ENCODE data around the gene DISP3.

The DISP3 gene

DNA sequence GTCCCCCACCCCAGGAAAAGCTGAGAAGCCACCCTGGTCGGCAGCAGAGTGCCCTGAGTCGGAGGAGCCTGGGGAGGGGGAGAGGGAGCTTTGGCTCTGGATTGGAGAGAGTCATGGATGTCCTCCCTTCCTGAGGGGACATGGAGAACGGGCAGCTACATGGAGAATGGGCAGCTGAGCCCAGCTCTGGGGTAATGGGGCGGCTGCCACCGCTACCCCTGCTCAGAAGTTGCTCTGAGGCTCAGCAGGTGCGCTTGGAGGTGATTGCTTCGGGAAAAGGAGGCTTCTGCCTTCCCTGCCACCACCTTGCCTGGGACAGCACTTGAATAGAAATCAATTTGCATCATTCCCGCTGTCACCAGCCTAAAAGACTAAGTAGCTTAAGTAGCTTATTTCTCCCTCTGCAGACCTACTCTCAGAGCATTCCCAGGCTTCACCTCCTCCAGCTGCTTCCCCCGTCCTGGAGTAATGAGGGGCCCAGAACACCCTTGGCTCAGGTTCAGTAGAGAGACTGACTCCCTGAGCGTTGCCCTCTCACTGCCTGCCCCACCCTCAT lies 8.3 kb downstream of the DISP3 start:
- DNase-seq (ENCODE audit: insufficient read length, low spot score), result no peak
- TF ChIP-seq POLR2A (IDR thresholded peaks at IDR 0.05; ENCODE audit: low read depth, low read length), result no peak
- FAIRE-seq, result no peak

DNA sequence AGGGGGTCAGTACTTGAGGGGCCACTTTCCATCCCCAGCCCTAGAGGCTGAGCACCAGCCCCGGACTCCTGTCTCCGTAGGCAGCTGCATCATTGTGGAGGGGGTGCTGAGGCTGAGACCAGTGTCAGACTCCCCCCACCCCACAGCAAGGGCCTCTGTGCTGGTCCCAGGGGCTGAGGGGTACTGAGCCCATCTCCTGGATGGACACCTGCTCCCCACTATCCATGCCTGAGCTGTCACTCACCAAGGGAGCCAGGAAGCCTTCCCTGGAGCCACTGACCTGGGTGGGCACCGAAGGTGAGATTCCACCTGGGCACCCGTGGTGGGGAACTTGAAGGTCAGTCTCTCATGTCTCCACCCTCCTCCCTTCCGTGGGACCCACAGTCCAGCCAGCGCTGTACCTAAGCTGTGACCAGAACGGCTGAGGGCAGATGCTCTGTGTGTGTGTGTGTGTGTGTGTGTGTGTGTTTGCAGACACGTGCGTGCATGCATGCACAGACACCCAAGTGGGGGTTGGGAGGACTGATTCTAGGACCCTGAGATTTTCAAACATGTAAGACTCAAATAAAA lies 9.3 kb downstream of the DISP3 start:
- no peak for TF ChIP-seq POLR2A (IDR thresholded peaks at IDR 0.05; ENCODE audit: low read depth, low read length)
- no peak for FAIRE-seq
- DNase-seq (ENCODE audit: insufficient read length, low spot score), result no peak

DNA sequence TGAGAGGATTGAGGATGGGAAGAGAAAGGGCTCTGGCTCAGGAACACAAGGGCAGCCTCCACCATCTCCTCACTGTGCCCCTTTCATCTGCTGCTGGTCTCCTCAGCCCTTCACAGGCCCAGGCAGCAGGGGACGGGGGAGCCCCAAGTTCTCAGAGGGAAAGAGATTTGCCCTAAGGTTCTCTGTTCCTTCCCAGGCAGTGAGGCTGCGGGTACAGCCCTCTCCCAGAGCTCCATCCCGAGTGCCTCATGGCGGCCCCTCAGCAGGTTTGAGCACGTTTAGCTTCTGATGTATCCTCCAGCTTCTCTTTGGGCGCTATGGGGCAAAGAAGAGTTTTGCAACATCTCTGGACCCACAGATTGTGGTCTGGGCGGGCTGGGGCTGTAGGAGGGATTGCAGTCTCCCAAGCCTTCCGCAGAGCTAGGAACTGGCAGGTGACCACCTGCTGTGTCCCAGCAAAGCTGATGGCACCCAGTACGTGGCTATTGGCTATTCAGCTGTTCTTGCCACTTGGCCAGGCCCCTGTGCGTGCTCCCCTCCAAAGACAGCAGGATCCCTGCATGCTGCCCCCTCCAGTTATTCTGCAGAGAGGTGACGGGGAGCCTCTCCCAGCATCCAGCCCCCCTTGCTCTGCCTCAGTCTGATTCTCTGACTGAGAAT lies 10.1 kb downstream of the DISP3 start:
- no peak for TF ChIP-seq POLR2A (IDR thresholded peaks at IDR 0.05; ENCODE audit: low read depth, low read length)
- DNase-seq (ENCODE audit: insufficient read length, low spot score) (no peak), FAIRE-seq (no peak)

- DNase-seq (ENCODE audit: insufficient read length, low spot score) (no peak), FAIRE-seq (no peak)
- TF ChIP-seq POLR2A (IDR thresholded peaks at IDR 0.05; ENCODE audit: low read depth, low read length), result no peak
These were observed 13.3 kb downstream of the DISP3 start for GRCh38 chr1:11492235-11492634.

DNA sequence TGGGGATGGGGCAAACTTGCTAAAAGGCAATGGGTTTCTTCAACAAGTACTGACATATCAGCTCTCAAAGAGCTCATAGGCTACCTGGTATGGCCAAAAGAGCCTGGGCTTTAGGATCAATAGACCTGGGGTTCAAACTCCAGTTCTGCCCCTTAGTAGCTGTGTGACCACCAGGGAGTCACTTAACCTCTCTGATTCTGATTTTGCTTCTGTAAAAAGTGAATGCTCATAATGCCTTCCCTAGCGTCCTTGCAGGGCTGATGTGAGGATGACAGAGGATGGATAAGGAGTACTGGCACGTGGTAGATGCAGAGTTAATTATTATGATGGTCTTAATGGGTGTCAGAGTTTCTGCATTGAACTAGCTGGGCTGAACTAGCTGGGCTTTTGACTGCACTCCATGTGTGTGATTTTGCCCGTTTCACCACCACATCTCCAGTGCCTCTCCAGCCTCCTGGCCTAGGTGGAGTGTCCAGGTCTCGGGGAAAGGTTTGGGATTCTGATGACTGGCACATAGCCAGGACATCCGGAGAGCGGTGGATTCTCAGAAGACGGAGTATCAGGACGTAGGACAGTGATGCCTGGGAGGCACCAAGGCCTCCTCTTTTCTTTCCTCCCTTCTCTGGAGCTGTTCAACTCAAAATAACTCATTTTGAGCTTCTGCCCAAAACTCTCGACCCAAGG lies 15.2 kb downstream of the DISP3 start:
- FAIRE-seq (no peak), DNase-seq (ENCODE audit: insufficient read length, low spot score) (no peak)
- TF ChIP-seq POLR2A (IDR thresholded peaks at IDR 0.05; ENCODE audit: low read depth, low read length), result no peak

- DNase-seq (ENCODE audit: insufficient read length, low spot score) (no peak), FAIRE-seq (no peak)
- no peak for TF ChIP-seq POLR2A (IDR thresholded peaks at IDR 0.05; ENCODE audit: low read depth, low read length)
These were observed 15.8 kb downstream of the DISP3 start for GRCh38 chr1:11494771-11495170.

DNA sequence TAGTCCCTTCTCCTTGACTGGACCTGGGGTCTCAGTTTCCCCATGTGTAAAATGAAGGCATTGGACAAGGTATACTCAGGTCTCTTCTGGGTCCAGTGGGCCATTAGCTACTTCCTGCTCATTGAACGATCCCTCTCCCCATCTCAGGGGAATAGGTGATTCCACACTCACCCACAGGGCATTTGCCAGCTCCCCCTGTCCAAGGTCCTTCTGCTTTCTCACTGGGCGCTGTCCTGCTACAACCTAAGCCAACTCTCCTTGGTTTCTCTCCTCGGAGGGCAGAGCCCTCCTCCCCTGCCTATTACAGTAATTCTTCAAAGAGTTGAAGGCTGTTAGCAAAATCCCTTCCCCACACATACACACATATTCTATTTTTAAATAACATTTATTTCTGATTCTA lies 16.6 kb downstream of the DISP3 start:
- FAIRE-seq, result no peak
- no peak for TF ChIP-seq POLR2A (IDR thresholded peaks at IDR 0.05; ENCODE audit: low read depth, low read length)
- DNase-seq (ENCODE audit: insufficient read length, low spot score), result no peak

DNA sequence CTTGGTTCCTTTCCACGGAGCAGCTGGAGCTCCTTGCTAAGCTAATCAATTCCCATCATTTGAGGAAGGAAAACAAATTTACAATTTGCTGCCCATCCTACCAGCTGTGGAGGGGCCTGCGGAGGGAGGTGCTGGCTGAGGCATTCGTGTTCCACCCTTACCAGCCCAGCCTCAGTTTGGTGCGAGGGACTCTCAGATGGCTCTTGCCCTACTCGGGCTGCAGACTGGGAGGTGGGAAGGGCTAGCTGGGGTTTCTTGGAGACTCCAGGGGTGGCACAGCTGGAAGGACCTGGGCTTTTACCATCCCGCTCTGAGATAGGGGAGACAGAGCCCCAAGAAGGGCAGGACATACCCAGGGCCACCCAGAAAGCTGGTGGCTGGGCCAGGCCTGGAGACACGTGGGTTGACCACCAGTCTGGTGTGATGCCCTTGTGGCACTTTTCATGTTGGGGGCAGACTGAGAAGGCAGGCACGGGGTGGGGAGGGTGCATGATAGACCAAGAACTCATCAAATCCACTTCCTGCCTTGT lies 17.7 kb downstream of the DISP3 start:
- FAIRE-seq (no peak), DNase-seq (ENCODE audit: insufficient read length, low spot score) (no peak)
- TF ChIP-seq POLR2A (IDR thresholded peaks at IDR 0.05; ENCODE audit: low read depth, low read length), result no peak

- TF ChIP-seq POLR2A (IDR thresholded peaks at IDR 0.05; ENCODE audit: low read depth, low read length), result no peak
- no peak for DNase-seq (ENCODE audit: insufficient read length, low spot score)
- FAIRE-seq, result no peak
These were observed 20.1 kb downstream of the DISP3 start for GRCh38 chr1:11498956-11499594.

DNA sequence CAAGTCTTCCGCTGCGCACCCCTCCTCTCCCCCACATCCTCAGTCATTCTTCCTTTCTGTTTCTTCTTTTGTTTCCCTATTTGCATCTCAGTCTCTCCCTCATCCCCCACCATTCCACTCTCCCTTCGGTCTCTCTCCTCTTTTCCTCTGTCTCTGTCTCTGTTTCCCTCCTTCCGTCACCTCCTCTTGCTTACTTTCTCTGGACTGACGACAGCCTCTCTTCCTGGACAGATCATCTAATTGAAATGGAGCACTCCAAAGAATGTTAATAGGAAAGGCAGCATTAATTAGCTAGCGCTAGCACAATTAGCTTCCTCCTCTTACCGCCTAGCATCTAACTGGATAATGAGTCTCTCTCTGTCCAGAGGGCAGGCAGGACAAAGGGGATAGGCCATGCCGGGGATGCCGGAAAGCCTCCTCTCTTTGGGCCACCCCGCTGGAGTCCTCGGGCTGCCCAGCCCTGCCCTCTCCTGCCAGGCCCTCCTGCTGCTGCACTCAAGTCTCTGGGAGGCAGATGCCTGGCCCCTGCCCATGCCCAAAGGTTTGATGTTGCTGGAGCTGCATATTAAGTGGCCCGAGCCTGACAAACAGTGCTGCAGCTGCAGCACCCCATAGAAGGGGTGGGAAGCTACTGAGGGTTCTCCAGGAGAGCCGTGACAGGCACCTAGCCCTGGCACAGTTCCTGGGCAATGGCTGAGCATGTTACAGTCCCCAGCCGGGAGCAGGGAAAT lies 20.8 kb downstream of the DISP3 start:
- FAIRE-seq, result no peak

DNA sequence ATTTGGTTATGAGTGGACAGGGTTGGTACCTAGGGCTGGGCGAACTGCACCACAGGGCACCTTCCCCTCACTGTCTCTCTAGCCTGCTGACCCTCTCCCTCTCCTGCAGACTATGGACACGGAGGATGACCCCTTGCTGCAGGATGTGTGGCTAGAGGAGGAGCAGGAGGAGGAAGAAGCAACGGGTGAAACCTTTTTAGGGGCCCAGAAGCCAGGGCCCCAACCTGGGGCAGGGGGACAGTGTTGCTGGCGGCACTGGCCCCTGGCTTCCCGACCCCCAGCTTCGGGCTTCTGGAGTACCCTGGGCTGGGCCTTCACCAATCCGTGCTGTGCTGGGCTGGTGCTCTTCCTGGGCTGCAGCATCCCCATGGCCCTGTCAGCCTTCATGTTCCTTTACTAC lies 21.9 kb downstream of the DISP3 start:
- TF ChIP-seq POLR2A (IDR thresholded peaks at IDR 0.05; ENCODE audit: low read depth, low read length), result no peak
- DNase-seq (ENCODE audit: insufficient read length, low spot score) (no peak), FAIRE-seq (no peak)

More for the DNA sequence above, 20.8 kb downstream of the DISP3 start:
- TF ChIP-seq POLR2A (IDR thresholded peaks at IDR 0.05; ENCODE audit: low read depth, low read length), result no peak
- no peak for DNase-seq (ENCODE audit: insufficient read length, low spot score)

DNA sequence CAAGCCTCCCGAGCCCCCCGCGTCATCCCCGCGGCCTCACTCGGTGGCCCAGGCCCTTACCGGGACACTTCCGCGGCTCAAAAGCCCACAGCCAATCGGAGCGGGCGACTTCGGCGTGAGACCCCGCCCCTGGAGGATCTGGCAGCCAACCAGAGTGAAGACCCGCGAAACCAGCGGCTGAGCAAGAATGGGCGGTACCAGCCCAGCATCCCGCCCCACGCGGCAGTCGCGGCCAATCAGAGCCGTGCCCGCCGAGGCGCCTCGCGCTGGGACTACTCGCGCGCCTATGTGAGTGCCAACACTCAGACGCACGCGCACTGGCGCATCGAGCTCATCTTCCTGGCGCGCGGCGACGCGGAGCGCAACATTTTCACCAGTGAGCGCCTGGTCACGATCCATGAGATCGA lies 22.5 kb downstream of the DISP3 start:
- no peak for FAIRE-seq
- DNase-seq (ENCODE audit: insufficient read length, low spot score), result no peak
- TF ChIP-seq POLR2A (IDR thresholded peaks at IDR 0.05; ENCODE audit: low read depth, low read length), result no peak

DNA sequence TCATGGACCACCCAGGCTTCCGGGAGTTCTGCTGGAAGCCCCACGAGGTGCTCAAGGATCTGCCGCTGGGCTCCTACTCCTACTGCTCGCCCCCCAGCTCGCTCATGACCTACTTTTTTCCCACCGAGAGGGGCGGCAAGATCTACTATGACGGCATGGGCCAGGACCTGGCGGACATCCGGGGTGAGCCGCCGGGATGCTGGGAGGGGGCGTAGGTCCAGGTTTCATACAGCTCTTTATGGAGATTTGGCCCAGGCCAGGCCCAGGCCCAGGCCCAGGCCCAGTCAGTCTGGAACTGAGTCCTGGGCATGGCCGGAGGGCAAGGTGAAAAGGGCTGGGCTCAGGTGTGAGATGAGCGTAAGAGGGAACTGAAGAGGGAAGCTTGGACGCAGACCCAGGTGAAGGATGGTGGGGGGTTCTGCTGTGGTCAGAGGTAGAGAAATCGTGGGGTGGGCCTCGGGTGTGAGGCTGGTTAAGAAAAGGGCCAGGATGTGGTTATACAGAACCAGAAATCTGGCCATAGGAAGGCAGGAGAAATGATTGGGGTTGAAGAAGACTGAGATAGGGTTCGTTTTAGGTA lies 23.0 kb downstream of the DISP3 start:
- no peak for TF ChIP-seq POLR2A (IDR thresholded peaks at IDR 0.05; ENCODE audit: low read depth, low read length)
- no peak for FAIRE-seq
- DNase-seq (ENCODE audit: insufficient read length, low spot score), result no peak

Measured in H54 (cell line).